ENCODE results near the gene GNB1. TPM values are rescaled to one million over a fixed set of nuclear protein-coding genes. Genes with fewer than 3 reads are reported as not detected.
"Not testable (repeated sequence)": the region's sequence is repeated elsewhere in the genome, so short reads cannot be mapped to it uniquely, and the experiment has no call there.

The GNB1 gene
- total RNA-seq, 1 experiment from 2014 or later = 351 TPM

GRCh38 chr1:1894354-1895059 is 3.6 kb upstream of the GNB1 start:
- no peak for DNase-seq (ENCODE audit: low spot score)
- in situ Hi-C loops (cut with HindIII; ENCODE audit: low sequenced_read_pairs) = no loop called here

- in situ Hi-C loops (cut with HindIII; ENCODE audit: low sequenced_read_pairs) = no loop called here
- no peak for DNase-seq (ENCODE audit: low spot score)
Observed at GRCh38 chr1:1893997-1894353, 3.1 kb upstream of the GNB1 start.

- in situ Hi-C loops (cut with HindIII; ENCODE audit: low sequenced_read_pairs) = no loop called here
- DNase-seq (ENCODE audit: low spot score) = no peak
Observed at GRCh38 chr1:1893291-1893985, 2.6 kb upstream of the GNB1 start.

GRCh38 chr1:1892763-1893120 is 1.9 kb upstream of the GNB1 start:
- in situ Hi-C loops (cut with HindIII; ENCODE audit: low sequenced_read_pairs) = no loop called here
- DNase-seq (ENCODE audit: low spot score) = no peak

- in situ Hi-C loops (cut with HindIII; ENCODE audit: low sequenced_read_pairs) = no loop called here
- DNase-seq (ENCODE audit: low spot score) = no peak
Observed at GRCh38 chr1:1892079-1892762, 1.3 kb upstream of the GNB1 start.

- in situ Hi-C loops (cut with HindIII; ENCODE audit: low sequenced_read_pairs) = no loop called here
- no peak for DNase-seq (ENCODE audit: low spot score)
Observed at GRCh38 chr1:1891349-1892078, 627 bp upstream of the GNB1 start.

GRCh38 chr1:1889847-1890505 is 911 bp downstream of the GNB1 start:
- in situ Hi-C loops (cut with HindIII; ENCODE audit: low sequenced_read_pairs) = loop anchor here (10.0 kb wide), 1 partner anchor 65 kb away; no protein-coding TSS in a partner anchor
- no peak for DNase-seq (ENCODE audit: low spot score)

GRCh38 chr1:1889090-1889750 is 1.7 kb downstream of the GNB1 start:
- DNase-seq (ENCODE audit: low spot score) = no peak
- in situ Hi-C loops (cut with HindIII; ENCODE audit: low sequenced_read_pairs) = loop anchor here (10.0 kb wide), 1 partner anchor 64 kb away; no protein-coding TSS in a partner anchor

GRCh38 chr1:1883890-1884289 is 7.0 kb downstream of the GNB1 start:
- in situ Hi-C loops (cut with HindIII; ENCODE audit: low sequenced_read_pairs) = loop anchor here (10.0 kb wide), 1 partner anchor 59 kb away; no protein-coding TSS in a partner anchor
- DNase-seq (ENCODE audit: low spot score) = not testable (repeated sequence)

GRCh38 chr1:1883092-1883873 is 7.6 kb downstream of the GNB1 start:
- no peak for DNase-seq (ENCODE audit: low spot score)
- in situ Hi-C loops (cut with HindIII; ENCODE audit: low sequenced_read_pairs) = loop anchor here (10.0 kb wide), 1 partner anchor 58 kb away; no protein-coding TSS in a partner anchor

GRCh38 chr1:1881727-1882126 is 9.2 kb downstream of the GNB1 start:
- in situ Hi-C loops (cut with HindIII; ENCODE audit: low sequenced_read_pairs) = loop anchor here (10.0 kb wide), 1 partner anchor 57 kb away; no protein-coding TSS in a partner anchor
- DNase-seq (ENCODE audit: low spot score) = peak; percentile 66

- in situ Hi-C loops (cut with HindIII; ENCODE audit: low sequenced_read_pairs) = loop anchor here (10.0 kb wide), 1 partner anchor 56 kb away; no protein-coding TSS in a partner anchor
Observed at GRCh38 chr1:1880617-1881312, 10.1 kb downstream of the GNB1 start.

GRCh38 chr1:1879942-1880341 is 10.9 kb downstream of the GNB1 start:
- no peak for DNase-seq (ENCODE audit: low spot score)
- in situ Hi-C loops (cut with HindIII; ENCODE audit: low sequenced_read_pairs) = loop anchor here (10.0 kb wide), 1 partner anchor 55 kb away; no protein-coding TSS in a partner anchor

More at GRCh38 chr1:1880617-1881312, 10.1 kb downstream of the GNB1 start:
- DNase-seq (ENCODE audit: low spot score) = no peak

GRCh38 chr1:1877865-1878436 is 12.9 kb downstream of the GNB1 start:
- no peak for DNase-seq (ENCODE audit: low spot score)
- in situ Hi-C loops (cut with HindIII; ENCODE audit: low sequenced_read_pairs) = no loop called here

- DNase-seq (ENCODE audit: low spot score) = no peak
- in situ Hi-C loops (cut with HindIII; ENCODE audit: low sequenced_read_pairs) = no loop called here
Observed at GRCh38 chr1:1876335-1876930, 14.5 kb downstream of the GNB1 start.

- in situ Hi-C loops (cut with HindIII; ENCODE audit: low sequenced_read_pairs) = no loop called here
- no peak for DNase-seq (ENCODE audit: low spot score)
Observed at GRCh38 chr1:1875932-1876331, 15.0 kb downstream of the GNB1 start.
